Breast epithelium (tissue), 3 donors: ENCODE measurements around the gene CDK14.

Source experiments
- POLR2AphosphoS5 ChIP-seq, 3 donors: sonication (generic); formaldehyde crosslinking; IDR thresholded peaks; one replicate each; pipeline ENCODE4 v1.6.1; 2017; ENCODE audit warnings: antibody characterized with exemption in 3 of 3
- TF ChIP-seq, protein P1 (sequence below), 3 donors: fragments of 450-650 bp; IDR thresholded peaks; one replicate each; pipeline ENCODE4 v1.5.1; 2016 to 2017; ENCODE audit warnings: antibody characterized with exemption in 3 of 3, mild to moderate bottlenecking in 3 of 3, moderate library complexity in 3 of 3

DNA sequence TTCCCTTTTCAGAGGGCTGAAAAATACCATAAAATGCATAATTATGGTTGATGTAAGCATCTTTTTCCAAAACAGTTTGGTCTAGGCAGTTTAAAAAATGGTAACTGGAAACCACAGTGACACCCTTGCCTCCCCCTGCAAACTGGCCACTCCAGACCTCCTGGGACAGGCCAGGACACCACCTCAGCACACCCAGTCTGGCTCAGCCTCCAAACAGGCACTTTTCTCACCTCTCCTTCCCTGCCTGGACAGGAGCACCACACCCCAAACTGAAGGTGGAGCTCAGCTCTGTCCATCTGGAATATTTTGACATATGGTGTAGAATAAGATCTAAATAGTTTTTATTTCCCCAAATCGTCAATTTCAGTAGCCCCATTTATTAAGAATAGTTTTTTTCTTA lies 78.5 kb downstream of the CDK14 start:
- no peak for TF ChIP-seq POLR2AphosphoS5 (IDR thresholded peaks at IDR 0.05)
- TF ChIP-seq, protein P1, sequence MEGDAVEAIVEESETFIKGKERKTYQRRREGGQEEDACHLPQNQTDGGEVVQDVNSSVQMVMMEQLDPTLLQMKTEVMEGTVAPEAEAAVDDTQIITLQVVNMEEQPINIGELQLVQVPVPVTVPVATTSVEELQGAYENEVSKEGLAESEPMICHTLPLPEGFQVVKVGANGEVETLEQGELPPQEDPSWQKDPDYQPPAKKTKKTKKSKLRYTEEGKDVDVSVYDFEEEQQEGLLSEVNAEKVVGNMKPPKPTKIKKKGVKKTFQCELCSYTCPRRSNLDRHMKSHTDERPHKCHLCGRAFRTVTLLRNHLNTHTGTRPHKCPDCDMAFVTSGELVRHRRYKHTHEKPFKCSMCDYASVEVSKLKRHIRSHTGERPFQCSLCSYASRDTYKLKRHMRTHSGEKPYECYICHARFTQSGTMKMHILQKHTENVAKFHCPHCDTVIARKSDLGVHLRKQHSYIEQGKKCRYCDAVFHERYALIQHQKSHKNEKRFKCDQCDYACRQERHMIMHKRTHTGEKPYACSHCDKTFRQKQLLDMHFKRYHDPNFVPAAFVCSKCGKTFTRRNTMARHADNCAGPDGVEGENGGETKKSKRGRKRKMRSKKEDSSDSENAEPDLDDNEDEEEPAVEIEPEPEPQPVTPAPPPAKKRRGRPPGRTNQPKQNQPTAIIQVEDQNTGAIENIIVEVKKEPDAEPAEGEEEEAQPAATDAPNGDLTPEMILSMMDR (IDR thresholded peaks at IDR 0.05): no peak
